ENCODE results near the gene LPP. TPM values are rescaled to one million over a fixed set of nuclear protein-coding genes. Genes with fewer than 3 reads are reported as not detected.
"Not testable (repeated sequence)": the region's sequence is repeated elsewhere in the genome, so short reads cannot be mapped to it uniquely, and the experiment has no call there.

Gene LPP
- total RNA-seq, 1 donor from 2014 or later = 132 TPM

DNA sequence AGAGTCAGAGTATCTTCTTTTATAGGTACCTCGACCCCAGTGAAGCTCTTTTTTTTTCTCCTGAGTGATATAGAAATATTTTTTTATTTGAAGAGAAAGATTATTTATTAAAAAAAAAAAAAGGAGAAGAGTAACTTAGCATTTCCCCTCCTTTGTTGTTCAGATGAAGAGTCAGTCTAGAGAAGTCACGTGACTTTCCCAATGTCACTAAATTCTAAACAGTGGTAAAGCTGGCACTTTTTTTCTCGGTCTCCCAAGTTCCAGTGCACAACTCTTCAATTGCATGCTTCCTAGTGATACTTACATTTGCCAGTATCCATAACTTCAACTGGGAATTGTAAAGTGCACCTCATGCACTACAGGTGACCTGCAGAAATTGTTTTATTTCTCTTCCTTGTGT is 448.7 kb downstream of the LPP start:
- Mint-ChIP-seq H3K4me1 (peaks cover 2% of the 10 kb centered on the region), H3K36me3 (no peaks in the 10 kb centered on the region), H3K4me3 (no peak overlapping the region), H3K27ac (no peak overlapping the region), H3K9me3 (no peaks in the 10 kb centered on the region), H3K27me3 (ENCODE audit: low read depth) (no peaks in the 10 kb centered on the region)
- TF ChIP-seq, protein P1, sequence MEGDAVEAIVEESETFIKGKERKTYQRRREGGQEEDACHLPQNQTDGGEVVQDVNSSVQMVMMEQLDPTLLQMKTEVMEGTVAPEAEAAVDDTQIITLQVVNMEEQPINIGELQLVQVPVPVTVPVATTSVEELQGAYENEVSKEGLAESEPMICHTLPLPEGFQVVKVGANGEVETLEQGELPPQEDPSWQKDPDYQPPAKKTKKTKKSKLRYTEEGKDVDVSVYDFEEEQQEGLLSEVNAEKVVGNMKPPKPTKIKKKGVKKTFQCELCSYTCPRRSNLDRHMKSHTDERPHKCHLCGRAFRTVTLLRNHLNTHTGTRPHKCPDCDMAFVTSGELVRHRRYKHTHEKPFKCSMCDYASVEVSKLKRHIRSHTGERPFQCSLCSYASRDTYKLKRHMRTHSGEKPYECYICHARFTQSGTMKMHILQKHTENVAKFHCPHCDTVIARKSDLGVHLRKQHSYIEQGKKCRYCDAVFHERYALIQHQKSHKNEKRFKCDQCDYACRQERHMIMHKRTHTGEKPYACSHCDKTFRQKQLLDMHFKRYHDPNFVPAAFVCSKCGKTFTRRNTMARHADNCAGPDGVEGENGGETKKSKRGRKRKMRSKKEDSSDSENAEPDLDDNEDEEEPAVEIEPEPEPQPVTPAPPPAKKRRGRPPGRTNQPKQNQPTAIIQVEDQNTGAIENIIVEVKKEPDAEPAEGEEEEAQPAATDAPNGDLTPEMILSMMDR (IDR thresholded peaks at IDR 0.05; ENCODE audit: unreplicated experiment) = no peak
- DNase-seq (ENCODE audit: low spot score in 2 of 2, unreplicated experiment in 2 of 2) = no peak

DNA sequence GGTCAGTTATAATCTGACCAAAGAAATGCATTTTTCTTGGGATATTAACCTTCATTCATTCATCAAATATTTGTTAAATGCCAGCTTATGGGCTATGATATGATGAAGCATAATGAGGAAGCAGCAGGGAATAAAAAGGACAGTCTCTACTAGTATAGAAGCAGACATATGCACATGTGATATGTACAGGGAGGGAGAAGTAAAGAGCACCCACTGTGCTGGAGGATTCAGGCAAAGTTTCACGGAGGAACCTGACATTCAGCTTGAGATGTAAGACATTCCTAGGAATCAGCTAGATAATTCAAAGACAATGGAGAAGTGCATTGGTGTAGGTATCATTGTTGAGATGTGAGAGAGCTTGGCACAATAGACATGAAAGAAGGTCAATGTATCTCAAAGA is 450.7 kb downstream of the LPP start:
- Mint-ChIP-seq H3K9me3 (peaks cover 14% of the 10 kb centered on the region), H3K4me1 (peaks cover 2% of the 10 kb centered on the region), H3K27me3 (ENCODE audit: low read depth) (no peaks in the 10 kb centered on the region), H3K4me3 (no peak overlapping the region), H3K36me3 (peaks cover 18% of the 10 kb centered on the region), H3K27ac (no peak overlapping the region)
- DNase-seq (ENCODE audit: low spot score in 2 of 2, unreplicated experiment in 2 of 2) = no peak
- TF ChIP-seq, protein P1 (IDR thresholded peaks at IDR 0.05; ENCODE audit: unreplicated experiment) = no peak

DNA sequence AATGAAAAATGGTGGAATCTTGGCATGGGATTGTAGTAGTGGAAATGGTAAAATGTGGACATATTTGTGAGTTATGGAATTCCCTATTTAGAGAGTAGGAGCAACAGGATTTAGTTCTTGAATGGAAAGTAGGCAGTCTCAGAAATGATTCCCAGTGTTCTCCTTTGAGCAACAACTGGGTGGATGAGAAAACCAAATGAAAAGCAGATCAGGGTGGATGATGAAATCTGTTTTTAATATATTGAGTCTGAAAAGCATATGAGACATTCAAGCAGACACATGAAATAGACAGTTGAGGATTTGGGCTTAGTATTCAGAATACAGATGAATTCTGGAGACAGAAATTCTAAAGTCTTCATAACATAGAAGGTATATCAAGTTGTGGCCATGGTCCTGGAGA is 451.3 kb downstream of the LPP start:
- no peak for DNase-seq (ENCODE audit: low spot score in 2 of 2, unreplicated experiment in 2 of 2)
- TF ChIP-seq, protein P1 (IDR thresholded peaks at IDR 0.05; ENCODE audit: unreplicated experiment) = no peak
- Mint-ChIP-seq H3K4me3 (no peak overlapping the region), H3K36me3 (peaks cover 23% of the 10 kb centered on the region), H3K9me3 (peaks cover 14% of the 10 kb centered on the region), H3K27ac (no peak overlapping the region), H3K4me1 (peaks cover 2% of the 10 kb centered on the region), H3K27me3 (ENCODE audit: low read depth) (no peaks in the 10 kb centered on the region)

DNA sequence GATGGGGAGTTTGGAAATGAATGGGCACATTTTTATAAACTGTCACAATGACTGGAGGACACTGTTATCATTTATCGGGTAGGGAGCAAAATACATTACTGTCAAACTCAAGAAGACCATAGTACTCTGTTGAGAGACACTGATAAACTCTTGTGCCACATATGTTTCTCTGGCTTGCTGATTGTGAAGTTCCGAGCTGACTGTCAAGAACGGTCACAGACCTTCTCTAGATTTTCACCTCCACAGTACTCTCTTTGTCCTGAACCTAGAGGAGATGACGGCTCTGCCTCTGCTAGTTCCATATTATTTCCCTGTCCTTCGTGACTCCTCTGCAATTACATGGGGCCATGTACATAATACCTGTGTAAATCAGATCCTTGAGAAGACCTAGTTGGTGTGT is 451.9 kb downstream of the LPP start:
- no peak overlapping the region for H3K27ac Mint-ChIP-seq
- peaks cover 2% of the 10 kb centered on the region for H3K4me1 Mint-ChIP-seq
- TF ChIP-seq, protein P1 (IDR thresholded peaks at IDR 0.05; ENCODE audit: unreplicated experiment) = no peak
- peaks cover 14% of the 10 kb centered on the region for H3K9me3 Mint-ChIP-seq
- no peak for DNase-seq (ENCODE audit: low spot score in 2 of 2, unreplicated experiment in 2 of 2)
- peaks cover 30% of the 10 kb centered on the region for H3K36me3 Mint-ChIP-seq
- H3K4me3 Mint-ChIP-seq = no peak overlapping the region
- H3K27me3 Mint-ChIP-seq (ENCODE audit: low read depth) = no peaks in the 10 kb centered on the region

DNA sequence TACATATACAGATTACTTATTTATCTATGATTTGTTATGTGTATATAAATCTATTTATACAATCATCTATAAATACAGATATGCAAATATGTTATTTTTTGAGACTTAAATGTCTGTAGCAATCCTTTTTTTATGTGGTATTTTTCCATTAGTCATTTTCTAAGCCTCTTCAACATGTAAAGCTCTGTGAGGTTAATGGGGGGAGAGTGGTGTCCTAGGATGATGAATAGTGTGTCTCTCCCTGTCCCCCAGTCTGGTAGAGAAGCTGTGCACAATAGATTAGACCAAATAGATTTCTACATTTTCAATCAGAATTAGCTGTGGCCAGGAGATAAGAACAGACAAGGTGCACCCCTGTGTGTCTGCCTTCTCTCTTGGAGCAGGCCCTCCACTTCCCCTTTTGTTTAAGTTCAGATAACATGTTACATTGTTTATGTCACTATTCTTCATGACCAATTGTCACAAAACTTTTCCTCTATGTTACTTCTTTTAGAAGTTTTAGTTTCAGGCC is 453.9 kb downstream of the LPP start:
- Mint-ChIP-seq H3K27ac (no peak overlapping the region), H3K9me3 (peaks cover 14% of the 10 kb centered on the region), H3K4me1 (peaks cover 2% of the 10 kb centered on the region), H3K27me3 (ENCODE audit: low read depth) (no peaks in the 10 kb centered on the region), H3K4me3 (no peak overlapping the region), H3K36me3 (peaks cover 30% of the 10 kb centered on the region)
- TF ChIP-seq, protein P1 (IDR thresholded peaks at IDR 0.05; ENCODE audit: unreplicated experiment) = no peak
- DNase-seq (ENCODE audit: low spot score in 2 of 2, unreplicated experiment in 2 of 2) = no peak

DNA sequence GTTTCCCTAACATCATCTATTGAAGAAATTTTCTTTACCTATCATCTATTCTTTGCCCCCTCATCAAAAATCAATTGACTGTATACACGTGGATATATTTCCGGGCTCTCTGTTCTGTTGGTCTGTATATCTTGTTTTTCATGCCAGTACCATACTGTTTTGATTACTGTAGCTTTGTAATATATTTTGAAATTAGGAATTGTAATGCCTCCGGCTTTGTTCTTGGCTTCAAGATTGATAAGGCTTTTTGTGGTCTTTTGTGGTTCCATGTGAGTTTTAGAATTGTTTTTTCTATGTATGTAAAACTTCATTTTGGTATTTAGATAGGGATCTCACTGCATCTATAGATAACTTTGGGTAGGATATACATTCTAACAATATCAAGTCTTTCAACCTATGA is 454.4 kb downstream of the LPP start:
- Mint-ChIP-seq H3K9me3 (peaks cover 14% of the 10 kb centered on the region), H3K27me3 (ENCODE audit: low read depth) (no peaks in the 10 kb centered on the region), H3K4me3 (no peak overlapping the region), H3K36me3 (peaks cover 30% of the 10 kb centered on the region), H3K27ac (no peak overlapping the region), H3K4me1 (peaks cover 1% of the 10 kb centered on the region)
- no peak for DNase-seq (ENCODE audit: low spot score in 2 of 2, unreplicated experiment in 2 of 2)
- TF ChIP-seq, protein P1 (IDR thresholded peaks at IDR 0.05; ENCODE audit: unreplicated experiment) = no peak

DNA sequence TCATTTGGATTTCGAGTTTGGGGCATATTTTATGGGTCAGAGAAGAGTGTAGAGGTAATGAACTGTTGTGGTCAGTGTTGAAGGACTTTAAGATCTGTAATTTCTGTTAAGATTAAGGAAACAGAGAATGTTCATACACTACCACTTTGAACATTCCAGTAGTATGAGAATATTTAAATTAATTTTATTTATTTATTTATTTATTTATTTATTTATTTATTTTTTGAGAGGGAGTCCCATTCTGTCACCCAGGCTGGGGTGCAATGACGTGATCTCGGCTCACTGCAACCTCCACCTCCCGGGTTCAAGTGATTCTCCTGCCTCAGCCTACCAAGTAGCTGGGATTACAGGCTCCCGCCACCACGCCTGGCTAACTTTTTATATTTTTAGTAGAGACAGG is 459.8 kb downstream of the LPP start:
- H3K27me3 Mint-ChIP-seq (ENCODE audit: low read depth); H3K4me3 Mint-ChIP-seq; H3K27ac Mint-ChIP-seq; H3K4me1 Mint-ChIP-seq; DNase-seq (ENCODE audit: low spot score in 2 of 2, unreplicated experiment in 2 of 2): not testable (repeated sequence)
- Mint-ChIP-seq H3K9me3 (peaks cover 20% of the 10 kb centered on the region), H3K36me3 (peaks cover 29% of the 10 kb centered on the region)

All from mesothelial cell of epicardium (in vitro differentiated cells).